Hindlimb muscle (tissue), 1 donor: Measurements from ENCODE around the gene RBM6. TPM values are rescaled to one million over a fixed set of nuclear protein-coding genes. Genes with fewer than 3 reads are reported as not detected.

Experiments used
- polyA plus RNA-seq: library from polyadenylated mRNA; unstranded; fragments of 120-200 nt; gene quantifications from one replicate; pipeline ENCODE4 v1.2.1, GENCODE V29; 2013; ENCODE audit not compliant: insufficient read length

Gene RBM6
- polyA plus RNA-seq, 1 donor, result 74.8 TPM

Other genes starting within 250 kb of the RBM6 start
- gene AMIGO3, start 220.5 kb upstream of the RBM6 start, polyA plus RNA-seq, result 4.8 TPM
- 10.9 TPM for gene GMPPB, start 216.2 kb upstream of the RBM6 start, polyA plus RNA-seq
- gene IP6K1, start 153.6 kb upstream of the RBM6 start, polyA plus RNA-seq, result 22.7 TPM
- not detected for gene CDHR4, start 140.3 kb upstream of the RBM6 start, polyA plus RNA-seq
- gene INKA1, start 136.9 kb upstream of the RBM6 start, polyA plus RNA-seq, result 7.4 TPM
- gene UBA7, start 126.2 kb upstream of the RBM6 start, polyA plus RNA-seq, result 20.5 TPM
- 4.8 TPM for gene TRAIP, start 83.6 kb upstream of the RBM6 start, polyA plus RNA-seq
- gene CAMKV, start 70.2 kb upstream of the RBM6 start, polyA plus RNA-seq, result 0.09 TPM
- gene MST1R, start 36.3 kb upstream of the RBM6 start, polyA plus RNA-seq, result 4.4 TPM
- 9.7 TPM for gene MON1A, start 10.3 kb upstream of the RBM6 start, polyA plus RNA-seq
- 179 TPM for gene RBM5, start 148.8 kb downstream of the RBM6 start, polyA plus RNA-seq
- 13.0 TPM for gene SEMA3F, start 215.2 kb downstream of the RBM6 start, polyA plus RNA-seq